ENCODE data around the gene ID2. TPM values are rescaled to one million over a fixed set of nuclear protein-coding genes. Genes with fewer than 3 reads are reported as not detected.

Gene ID2
- total and polyA plus RNA-seq, 8 donors = 40.6 to 255 (median 117) TPM

GRCh38 chr2:8692783-8693156 is 10.9 kb downstream of the ID2 start:
- WGBS, 5 donors = 36 to 49% (median 39%) methylated on average over 7 of the region's 7 CpGs
- Histone ChIP-seq H3K27me3 (peaks cover 0 to 19% (median 12%) of the 10 kb centered on the region in 3 donors), H3K27ac (no peak overlapping the region), H3K4me1 (peaks cover 0 to 10% (median 8%) of the 10 kb centered on the region in 4 donors), H3K4me3 (peak overlapping the region in 2 of 4 donors; percentile 25 to 28), H3K36me3 (no peaks in the 10 kb centered on the region), H3K9me3 (peaks cover 0 to 4% (median 2%) of the 10 kb centered on the region in 4 donors)
- no peak for TF ChIP-seq EP300 (IDR thresholded peaks at IDR 0.05)
- TF ChIP-seq POLR2AphosphoS5 (IDR thresholded peaks at IDR 0.05) = no peak
- TF ChIP-seq CTCF (IDR thresholded peaks at IDR 0.05) = no peak
- TF ChIP-seq POLR2A (IDR thresholded peaks at IDR 0.05) = no peak
- intact Hi-C loops (cut with DNase I; ENCODE audit: low total_unique reads) = no loop called here
- no peak for DNase-seq

GRCh38 chr2:8693157-8693821 is 11.4 kb downstream of the ID2 start:
- TF ChIP-seq POLR2A (IDR thresholded peaks at IDR 0.05) = no peak
- peak in 5 of 7 experiments; percentile 6 to 41 (median 26) for TF ChIP-seq CTCF (IDR thresholded peaks at IDR 0.05)
- TF ChIP-seq POLR2AphosphoS5 (IDR thresholded peaks at IDR 0.05) = no peak
- TF ChIP-seq EP300 (IDR thresholded peaks at IDR 0.05) = no peak
- no peak overlapping the region for H3K27ac ChIP-seq
- peaks cover 0 to 19% (median 12%) of the 10 kb centered on the region in 3 donors for H3K27me3 ChIP-seq
- peaks cover 0 to 10% (median 8%) of the 10 kb centered on the region in 4 donors for H3K4me1 ChIP-seq
- intact Hi-C loops (cut with DNase I; ENCODE audit: low total_unique reads) = no loop called here
- no peaks in the 10 kb centered on the region for H3K36me3 ChIP-seq
- peaks cover 0 to 9% (median 4%) of the 10 kb centered on the region in 4 donors for H3K9me3 ChIP-seq
- peak; percentile 34 to 82 for DNase-seq
- WGBS, 5 donors = 12 to 39% (median 16%) methylated on average over 14 to 30 of the region's 30 CpGs
- peak overlapping the region; percentile 21 to 28 (median 23) for H3K4me3 ChIP-seq

- TF ChIP-seq POLR2AphosphoS5 (IDR thresholded peaks at IDR 0.05) (no peak), EP300 (IDR thresholded peaks at IDR 0.05) (no peak), POLR2A (IDR thresholded peaks at IDR 0.05) (no peak), CTCF (IDR thresholded peaks at IDR 0.05) (no peak)
- intact Hi-C loops (cut with DNase I; ENCODE audit: low total_unique reads) = no loop called here
- no peak overlapping the region for H3K27ac ChIP-seq
- no peaks in the 10 kb centered on the region for H3K36me3 ChIP-seq
- peak in 1 of 2 donors; percentile 10 for DNase-seq
- H3K4me1 ChIP-seq = peaks cover 0 to 10% (median 8%) of the 10 kb centered on the region in 4 donors
- 77 to 83% (median 81%) methylated on average over 8 of the region's 8 CpGs for whole genome bisulfite sequencing, 5 donors
- H3K4me3 ChIP-seq = no peak overlapping the region
- peaks cover 0 to 15% (median 4%) of the 10 kb centered on the region in 4 donors for H3K9me3 ChIP-seq
- H3K27me3 ChIP-seq = peaks cover 0 to 19% (median 12%) of the 10 kb centered on the region in 3 donors
These were observed 12.9 kb downstream of the ID2 start for GRCh38 chr2:8694737-8695136.

- Histone ChIP-seq H3K4me1 (peaks cover 0 to 10% (median 8%) of the 10 kb centered on the region in 4 donors), H3K36me3 (no peaks in the 10 kb centered on the region), H3K27me3 (peaks cover 0 to 14% (median 12%) of the 10 kb centered on the region in 3 donors), H3K27ac (no peak overlapping the region), H3K4me3 (no peak overlapping the region), H3K9me3 (peaks cover 0 to 15% (median 4%) of the 10 kb centered on the region in 4 donors)
- DNase-seq = no peak
- WGBS, 5 donors = 61 to 84% (median 75%) methylated on average over 5 of the region's 5 CpGs
- intact Hi-C loops (cut with DNase I; ENCODE audit: low total_unique reads) = no loop called here
- TF ChIP-seq CTCF (IDR thresholded peaks at IDR 0.05) (no peak), POLR2A (IDR thresholded peaks at IDR 0.05) (no peak), POLR2AphosphoS5 (IDR thresholded peaks at IDR 0.05) (no peak), EP300 (IDR thresholded peaks at IDR 0.05) (no peak)
These were observed 15.3 kb downstream of the ID2 start for GRCh38 chr2:8697190-8697589.
